Activated CD4-positive, alpha-beta T cell treated with anti-CD3 and anti-CD28 coated beads for 24 hours (primary cell): ENCODE data around the gene LHFPL2.

ENCODE experiments used
- DNase-seq, 2 donors: peaks; one replicate each; pipeline ENCODE4 v3.0.0-alpha.2; 2020; ENCODE audit warnings: low read depth in 2 of 2

The LHFPL2 gene

GRCh38 chr5:78640662-78641474 is 7.7 kb downstream of the LHFPL2 start:
- no peak for DNase-seq

GRCh38 chr5:78639791-78640190 is 8.8 kb downstream of the LHFPL2 start:
- no peak for DNase-seq

- no peak for DNase-seq
Observed at GRCh38 chr5:78638973-78639669, 9.5 kb downstream of the LHFPL2 start.

- DNase-seq, result no peak
Observed at GRCh38 chr5:78638423-78638822, 10.1 kb downstream of the LHFPL2 start.

- no peak for DNase-seq
Observed at GRCh38 chr5:78637468-78637867, 11.1 kb downstream of the LHFPL2 start.

GRCh38 chr5:78636682-78637081 is 11.9 kb downstream of the LHFPL2 start:
- DNase-seq, result no peak

- DNase-seq, result no peak
Observed at GRCh38 chr5:78634634-78635033, 13.9 kb downstream of the LHFPL2 start.

GRCh38 chr5:78634229-78634628 is 14.3 kb downstream of the LHFPL2 start:
- DNase-seq, result no peak

- no peak for DNase-seq
Observed at GRCh38 chr5:78633700-78634099, 14.9 kb downstream of the LHFPL2 start.

- DNase-seq, result no peak
Observed at GRCh38 chr5:78632467-78632866, 16.1 kb downstream of the LHFPL2 start.

GRCh38 chr5:78631931-78632330 is 16.6 kb downstream of the LHFPL2 start:
- DNase-seq, result no peak

- DNase-seq, result no peak
Observed at GRCh38 chr5:78630047-78630446, 18.5 kb downstream of the LHFPL2 start.

GRCh38 chr5:78629624-78630023 is 18.9 kb downstream of the LHFPL2 start:
- no peak for DNase-seq

GRCh38 chr5:78628270-78628992 is 20.1 kb downstream of the LHFPL2 start:
- DNase-seq, result no peak

- DNase-seq, result no peak
Observed at GRCh38 chr5:78627766-78628165, 20.8 kb downstream of the LHFPL2 start.

GRCh38 chr5:78627175-78627574 is 21.4 kb downstream of the LHFPL2 start:
- no peak for DNase-seq

- DNase-seq, result no peak
Observed at GRCh38 chr5:78626009-78626571, 22.5 kb downstream of the LHFPL2 start.

GRCh38 chr5:78624992-78625391 is 23.6 kb downstream of the LHFPL2 start:
- DNase-seq, result no peak

- no peak for DNase-seq
Observed at GRCh38 chr5:78624011-78624541, 24.5 kb downstream of the LHFPL2 start.

GRCh38 chr5:78622302-78622971 is 26.1 kb downstream of the LHFPL2 start:
- DNase-seq, result no peak

GRCh38 chr5:78621291-78621738 is 27.3 kb downstream of the LHFPL2 start:
- DNase-seq, result no peak
